Right forelimb (tissue), 1 donor: ENCODE data around the gene DHRS7.
"Not testable (repeated sequence)": the region's sequence is repeated elsewhere in the genome, so short reads cannot be mapped to it uniquely, and the experiment has no call there.

Source experiments
- DNase-seq: peaks from one replicate; pipeline ENCODE4 v3.0.0-alpha.2; 2018

The DHRS7 gene

DNA sequence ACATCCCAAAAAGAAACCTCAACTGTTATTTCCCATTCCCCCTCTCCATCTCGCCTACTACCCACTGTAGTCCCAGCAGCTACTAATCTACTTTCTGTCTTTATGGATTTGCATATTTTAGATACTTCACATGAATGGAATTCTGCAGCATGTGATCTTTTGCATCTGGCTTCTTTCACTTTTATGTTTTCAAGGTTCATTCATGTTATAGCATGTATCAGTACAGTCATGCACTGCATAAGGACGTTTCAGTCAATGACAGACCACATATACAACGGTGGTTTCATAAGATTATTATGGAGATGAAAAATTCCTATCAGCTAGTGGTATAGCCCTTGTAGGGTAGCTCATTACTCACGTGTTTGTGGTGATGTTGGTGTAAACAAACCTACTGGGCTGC is 49.0 kb downstream of the DHRS7 start:
- no peak for DNase-seq

DNA sequence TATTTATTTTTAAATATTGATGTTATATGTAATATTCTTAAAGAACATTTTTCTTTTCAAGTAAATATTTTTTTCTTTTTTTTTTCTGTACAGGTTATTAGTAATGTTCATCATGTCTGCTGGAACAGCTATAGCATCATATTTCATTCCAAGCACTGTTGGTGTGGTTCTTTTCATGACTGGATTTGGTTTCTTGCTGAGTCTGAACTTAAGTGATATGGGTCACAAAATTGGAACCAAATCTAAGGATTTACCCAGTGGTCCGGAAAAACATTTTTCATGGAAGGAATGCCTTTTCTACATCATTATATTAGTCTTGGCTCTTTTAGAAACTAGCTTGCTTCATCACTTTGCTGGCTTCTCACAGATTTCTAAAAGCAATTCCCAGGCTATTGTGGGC is 50.3 kb downstream of the DHRS7 start:
- no peak for DNase-seq

DNA sequence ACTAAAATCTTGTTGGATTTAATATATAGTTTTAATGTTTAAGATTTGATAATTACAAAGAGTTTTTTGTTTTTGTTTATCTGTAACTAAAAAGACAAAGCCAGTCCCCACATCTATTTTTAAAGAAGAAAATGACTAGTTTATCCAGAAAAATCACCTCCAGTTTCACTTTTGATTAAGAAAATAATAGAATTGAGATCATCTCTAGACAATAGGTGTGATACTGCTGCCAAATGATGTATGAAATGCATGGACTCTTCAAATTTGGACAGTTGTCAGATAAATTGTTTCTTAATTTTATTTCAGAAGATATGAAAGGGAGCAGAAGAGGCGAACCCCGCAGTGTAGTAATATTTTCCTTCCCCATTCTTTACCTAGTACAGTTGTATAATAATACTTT is 53.5 kb downstream of the DHRS7 start:
- DNase-seq, result no peak

DNA sequence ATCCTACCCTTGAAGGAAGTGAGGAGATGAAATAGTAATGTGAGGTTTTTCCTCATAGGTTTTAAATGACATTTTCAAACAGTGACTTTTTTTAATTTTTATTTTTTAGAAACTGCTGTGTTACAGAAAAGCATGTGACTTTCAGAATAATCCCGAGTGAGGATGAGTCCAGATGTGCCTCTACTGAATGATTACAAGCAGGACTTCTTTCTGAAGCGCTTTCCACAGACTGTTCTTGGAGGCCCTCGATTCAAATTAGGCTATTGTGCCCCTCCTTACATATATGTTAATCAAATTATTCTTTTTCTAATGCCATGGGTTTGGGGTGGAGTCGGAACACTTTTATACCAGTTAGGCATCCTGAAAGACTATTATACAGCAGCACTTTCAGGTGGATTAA is 57.7 kb downstream of the DHRS7 start:
- DNase-seq, result no peak

DNA sequence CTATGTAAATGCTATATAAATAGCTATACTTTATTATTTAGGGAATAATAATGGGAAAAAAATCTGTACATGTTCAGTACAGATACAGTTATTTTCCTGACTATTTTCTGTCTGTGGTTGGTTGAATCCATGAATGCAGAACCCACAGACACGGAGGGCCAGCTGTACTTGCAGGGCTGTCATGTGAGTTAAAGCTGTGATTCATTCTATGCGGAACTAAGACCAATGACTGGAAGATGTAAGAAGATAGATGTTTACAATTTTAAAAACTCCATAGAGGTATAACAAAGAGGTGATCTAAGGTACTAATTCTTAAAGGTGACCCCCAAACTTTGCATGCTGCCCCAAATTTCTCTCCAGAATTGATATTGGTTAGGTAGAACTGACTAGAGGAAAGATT is 58.9 kb downstream of the DHRS7 start:
- no peak for DNase-seq

DNA sequence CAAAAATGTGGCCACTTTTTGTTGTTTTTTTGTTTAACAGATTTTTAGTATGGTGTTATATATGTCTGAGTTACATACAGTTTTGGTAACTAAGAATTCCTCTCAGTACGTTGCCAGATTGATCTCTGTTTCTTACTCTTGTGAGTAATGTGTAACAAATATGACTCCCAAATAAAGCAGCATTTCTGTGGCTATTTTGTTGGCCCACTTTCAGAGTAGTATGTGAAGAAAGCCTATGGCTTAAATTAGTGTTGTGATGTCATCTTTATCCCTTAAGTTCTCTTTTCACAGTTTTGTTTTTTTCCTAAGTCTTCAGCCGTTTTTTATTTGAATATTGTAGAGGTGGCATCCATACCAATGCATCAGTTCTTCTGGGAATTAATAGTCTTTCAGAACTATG is 62.8 kb downstream of the DHRS7 start:
- no peak for DNase-seq

DNA sequence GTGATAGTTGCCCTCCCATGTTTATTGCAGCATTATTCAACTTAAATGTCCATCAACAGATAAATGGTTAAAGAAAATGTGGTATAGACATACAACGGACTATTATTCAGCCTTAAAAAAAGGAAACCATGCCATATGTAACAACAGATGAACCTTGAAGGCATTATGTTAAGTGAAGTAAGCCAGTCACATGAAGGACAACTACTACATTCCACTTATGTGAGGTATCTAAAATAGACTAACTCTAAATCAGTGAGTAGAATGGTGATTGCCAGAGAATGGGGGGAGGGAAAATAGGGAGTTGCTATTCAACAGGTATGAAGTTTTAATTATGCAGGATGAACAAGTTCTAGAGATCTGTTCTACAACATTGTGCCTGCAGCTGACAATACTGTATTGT is 63.4 kb downstream of the DHRS7 start:
- no peak for DNase-seq

DNA sequence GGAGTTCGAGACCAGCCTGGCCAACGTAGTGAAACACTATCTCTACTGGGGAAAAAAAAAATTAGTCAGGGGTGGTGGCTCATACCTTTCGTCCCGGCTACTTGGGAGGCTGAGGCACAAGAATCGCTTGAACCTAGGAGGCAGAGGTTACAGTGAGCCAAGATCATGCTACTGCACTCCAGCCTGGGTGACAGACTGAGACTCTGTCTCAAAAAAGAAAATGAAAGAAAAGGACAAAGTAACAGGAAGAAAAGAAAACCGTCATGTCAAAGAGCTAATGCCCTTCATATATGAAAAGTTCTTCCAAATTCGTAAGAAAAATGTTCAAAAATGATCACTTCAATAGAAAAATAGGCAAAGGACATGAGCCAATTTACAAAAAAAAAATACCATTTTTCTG is 65.3 kb downstream of the DHRS7 start:
- not testable (repeated sequence) for DNase-seq

DNA sequence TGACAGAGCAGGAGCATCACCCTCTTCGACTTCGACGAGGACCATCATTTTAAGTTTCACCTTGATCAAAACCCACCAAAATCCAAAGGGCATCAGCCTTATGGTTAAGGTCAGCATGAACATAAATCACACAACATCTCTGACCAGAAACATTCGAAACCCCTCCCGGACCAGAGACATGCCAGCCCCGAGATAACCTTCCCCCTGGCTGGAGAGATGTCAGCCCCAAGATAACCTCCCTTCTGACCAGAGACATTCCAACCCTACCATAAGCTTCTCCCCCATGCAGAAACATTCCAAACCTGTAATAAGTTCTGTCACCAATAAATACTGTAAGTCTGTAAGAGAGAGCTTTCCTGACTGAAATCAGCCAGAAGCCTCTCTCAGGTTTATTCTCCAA is 67.2 kb downstream of the DHRS7 start:
- DNase-seq, result no peak

DNA sequence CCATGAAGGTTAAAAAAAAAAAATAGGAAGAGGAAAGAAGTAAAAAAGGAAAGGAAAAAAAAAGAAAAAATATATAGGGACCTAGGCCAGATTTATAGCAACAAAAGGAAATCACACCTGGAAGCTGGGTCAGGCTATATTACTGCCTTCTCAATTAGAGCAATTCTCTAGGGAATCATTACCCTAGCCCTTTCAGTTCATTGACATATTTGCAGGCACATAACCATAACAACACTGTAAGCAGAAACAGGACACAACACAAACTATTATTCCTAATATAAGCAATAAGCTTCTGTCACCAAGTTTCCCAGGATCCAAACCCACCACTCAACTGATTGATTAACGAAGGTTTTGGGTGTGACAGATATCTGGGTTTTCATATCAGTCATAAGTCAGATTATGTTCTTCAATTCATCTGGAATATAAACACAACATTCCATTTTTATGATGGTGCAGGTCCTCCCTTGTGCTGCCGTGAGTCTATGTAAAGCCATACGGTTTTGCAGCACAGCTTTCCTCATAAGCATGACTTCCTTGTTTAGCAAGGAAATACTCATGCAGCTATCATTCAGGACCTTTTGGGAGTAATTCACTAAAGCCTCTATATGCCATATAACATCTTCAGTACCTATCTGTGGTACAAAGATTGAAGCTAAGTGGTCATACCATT is 69.3 kb downstream of the DHRS7 start:
- no peak for DNase-seq

DNA sequence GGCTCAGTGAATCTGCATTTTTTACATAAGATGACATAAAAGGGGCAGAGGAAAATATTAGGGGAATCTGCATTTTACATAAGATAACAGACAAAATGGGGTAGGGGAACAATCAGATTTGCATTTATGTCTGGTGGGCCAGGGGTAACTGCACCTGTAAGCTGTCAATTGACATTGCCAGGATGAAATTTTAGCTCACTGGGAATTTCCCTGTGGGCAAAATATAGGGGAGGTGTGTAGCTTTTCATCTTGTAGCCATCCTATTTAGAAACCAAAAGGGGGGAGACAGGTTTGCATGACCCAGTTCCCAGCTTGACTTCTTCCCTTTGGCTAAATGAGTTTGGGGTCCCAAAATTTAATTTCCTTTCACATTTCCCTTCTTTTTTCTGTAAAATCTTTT is 70.0 kb downstream of the DHRS7 start:
- DNase-seq, result no peak

DNA sequence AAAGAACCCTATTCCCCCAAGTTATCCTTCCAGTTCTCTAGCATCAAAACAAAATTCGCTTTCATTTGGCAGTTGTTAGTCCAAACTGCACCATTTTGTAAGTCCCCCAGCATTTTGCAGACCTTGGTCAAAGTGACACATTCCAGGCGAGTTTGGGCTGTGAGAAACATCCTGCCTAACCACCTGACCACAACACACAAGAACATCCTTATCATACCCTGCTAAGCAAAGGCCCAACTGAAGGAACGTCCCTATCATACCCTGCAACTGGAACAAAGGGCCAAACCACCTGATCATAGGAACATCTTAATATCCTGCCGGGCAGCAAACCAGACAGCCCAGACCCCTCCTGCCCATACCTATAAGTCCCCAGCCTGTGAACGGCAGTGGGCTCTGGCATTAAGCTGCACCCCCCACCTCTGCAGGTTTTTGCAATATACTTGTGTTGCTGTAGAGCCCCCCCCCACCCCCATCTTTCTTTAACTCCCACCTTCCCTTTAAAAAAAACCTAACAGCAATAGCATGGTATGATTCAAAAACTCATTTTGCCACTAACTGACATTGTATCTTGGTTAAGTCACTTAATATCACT is 70.8 kb downstream of the DHRS7 start:
- no peak for DNase-seq
